Trophoblast cell (in vitro differentiated cells and primary cell): ENCODE measurements around the gene GLIPR2.

Experiments
- DNase-seq, 2 donors: peaks; one replicate each; pipeline ENCODE4 v3.0.0-alpha.2; 2016
- H2AFZ ChIP-seq: 2 replicates; pipeline ENCODE4 v1.6.1; 2013; ENCODE audit warnings: low read length, moderate library complexity, mild to moderate bottlenecking; ENCODE audit not compliant: insufficient read depth, poor library complexity
- H2AK5ac ChIP-seq: 2 replicates; pipeline ENCODE4 v1.6.1; 2013; ENCODE audit warnings: mild to moderate bottlenecking, low read length
- H2BK120ac ChIP-seq: 2 replicates; pipeline ENCODE4 v1.6.1; 2013; ENCODE audit warnings: low read length, mild to moderate bottlenecking, moderate library complexity; ENCODE audit not compliant: insufficient read depth, poor library complexity
- H2BK12ac ChIP-seq: 2 replicates; pipeline ENCODE4 v1.6.1; 2013; ENCODE audit warnings: mild to moderate bottlenecking, low read length, moderate library complexity
- H2BK5ac ChIP-seq: 2 replicates; pipeline ENCODE4 v1.6.1; 2013; ENCODE audit warnings: low read length, low read depth, moderate library complexity, mild to moderate bottlenecking; ENCODE audit not compliant: poor library complexity
- H3K14ac ChIP-seq: 2 replicates; pipeline ENCODE4 v1.6.1; 2013; ENCODE audit warnings: mild to moderate bottlenecking, low read length
- H3K18ac ChIP-seq: 2 replicates; pipeline ENCODE4 v1.6.1; 2013; ENCODE audit warnings: mild to moderate bottlenecking, low read length
- H3K23ac ChIP-seq: 2 replicates; pipeline ENCODE4 v1.6.1; 2013; ENCODE audit warnings: low read length
- H3K27ac ChIP-seq: 2 replicates; pipeline ENCODE4 v1.5.1; 2013; ENCODE audit warnings: low read depth, mild to moderate bottlenecking, inconsistent platforms, low read length, moderate library complexity
- H3K27me3 ChIP-seq: 2 replicates; pipeline ENCODE4 v1.6.1; 2013; ENCODE audit warnings: inconsistent platforms, mild to moderate bottlenecking, low read length, moderate library complexity; ENCODE audit not compliant: insufficient read depth
- H3K36me3 ChIP-seq, 2 experiments: 1 replicate in 1 of 2; 2 replicates in 1 of 2; pipeline ENCODE4 v1.6.1; 2013; ENCODE audit warnings: low read length in 2 of 2, mild to moderate bottlenecking in 2 of 2, moderate library complexity in 1 of 2; ENCODE audit not compliant: insufficient read depth in 2 of 2, control insufficient read depth in 1 of 2
- H3K4ac ChIP-seq: 2 replicates; pipeline ENCODE4 v1.6.1; 2013; ENCODE audit warnings: low read depth, mild to moderate bottlenecking, low read length, moderate library complexity
- H3K4me1 ChIP-seq, 2 experiments: 1 replicate in 1 of 2; 2 replicates in 1 of 2; pipeline ENCODE4 v1.6.1; 2013; ENCODE audit warnings: low read length in 2 of 2, mild to moderate bottlenecking in 2 of 2, moderate library complexity in 1 of 2; ENCODE audit not compliant: insufficient read depth in 2 of 2, control insufficient read depth in 1 of 2
- H3K4me2 ChIP-seq: 2 replicates; pipeline ENCODE4 v1.6.1; 2013; ENCODE audit warnings: inconsistent platforms, mild to moderate bottlenecking, low read length, moderate library complexity
- H3K4me3 ChIP-seq: 2 replicates; pipeline ENCODE4 v1.5.1; 2013; ENCODE audit warnings: mild to moderate bottlenecking, low read depth, low read length, inconsistent platforms
- H3K79me1 ChIP-seq: one replicate; pipeline ENCODE4 v1.6.1; 2013; ENCODE audit warnings: low read length
- H3K79me2 ChIP-seq: 2 replicates; pipeline ENCODE4 v1.6.1; 2013; ENCODE audit warnings: low read length, mild to moderate bottlenecking; ENCODE audit not compliant: control insufficient read depth, insufficient read depth, poor library complexity
- H3K9ac ChIP-seq: 2 replicates; pipeline ENCODE4 v1.6.1; 2013; ENCODE audit warnings: mild to moderate bottlenecking, low read length
- H3K9me3 ChIP-seq: 2 replicates; pipeline ENCODE4 v1.6.1; 2013; ENCODE audit warnings: low read depth, mild to moderate bottlenecking, control low read depth, inconsistent platforms, low read length; ENCODE audit not compliant: insufficient read depth
- H4K12ac ChIP-seq: 2 replicates; pipeline ENCODE4 v1.6.1; 2013; ENCODE audit warnings: low read depth, mild to moderate bottlenecking, low read length, moderate library complexity
- H4K8ac ChIP-seq: 2 replicates; pipeline ENCODE4 v1.6.1; 2013; ENCODE audit warnings: low read depth, mild to moderate bottlenecking, low read length, moderate library complexity
- H4K91ac ChIP-seq: one replicate; pipeline ENCODE4 v1.6.1; 2013; ENCODE audit warnings: low read depth, mild to moderate bottlenecking, low read length, moderate library complexity
- whole genome bisulfite sequencing: extraction: QIAGEN DNeasy Blood & Tissue Kit; methylation state at CpG from one replicate; pipeline ENCODE4 v1.1.7; 2013; ENCODE audit warnings: missing lambda C conversion rate; ENCODE audit not compliant: insufficient read length, insufficient coverage; ENCODE audit errors: extremely low coverage; 5-methylcytosine and 5-hydroxymethylcytosine counted together

Gene GLIPR2

GRCh38 chr9:36211510-36211909 lies 75.0 kb downstream of the GLIPR2 start:
- no peak overlapping the region for H3K14ac ChIP-seq
- no peak overlapping the region for H2BK5ac ChIP-seq
- H3K23ac ChIP-seq: no peak overlapping the region
- no peak overlapping the region for H3K18ac ChIP-seq
- no peak overlapping the region for H3K4me3 ChIP-seq
- no peak overlapping the region for H4K91ac ChIP-seq
- H3K79me2 ChIP-seq: peaks cover 3% of the 10 kb centered on the region
- H3K79me1 ChIP-seq: no peaks in the 10 kb centered on the region
- no peak overlapping the region for H3K9ac ChIP-seq
- H4K8ac ChIP-seq: no peak overlapping the region
- H3K36me3 ChIP-seq: peaks cover 52 to 68% of the 10 kb centered on the region in 2 experiments
- no peak overlapping the region for H2AFZ ChIP-seq
- no peak overlapping the region for H2BK120ac ChIP-seq
- no peaks in the 10 kb centered on the region for H3K9me3 ChIP-seq
- H3K27me3 ChIP-seq: no peaks in the 10 kb centered on the region
- H3K4ac ChIP-seq: no peak overlapping the region
- DNase-seq: no peak
- no peaks in the 10 kb centered on the region for H3K4me1 ChIP-seq
- WGBS: no CpG with 5 or more reads among the region's 7 CpGs
- no peak overlapping the region for H2BK12ac ChIP-seq
- H3K27ac ChIP-seq: no peak overlapping the region
- no peak overlapping the region for H2AK5ac ChIP-seq
- H4K12ac ChIP-seq: no peak overlapping the region
- no peak overlapping the region for H3K4me2 ChIP-seq

GRCh38 chr9:36213387-36213786 lies 76.9 kb downstream of the GLIPR2 start:
- Histone ChIP-seq H3K4ac (no peak overlapping the region), H3K36me3 (peaks cover 49 to 61% of the 10 kb centered on the region in 2 experiments), H3K27ac (no peak overlapping the region), H2AK5ac (no peak overlapping the region), H3K79me2 (peaks cover 3% of the 10 kb centered on the region), H3K9me3 (no peaks in the 10 kb centered on the region), H3K23ac (no peak overlapping the region), H2BK5ac (no peak overlapping the region), H4K12ac (no peak overlapping the region), H4K8ac (no peak overlapping the region), H3K18ac (no peak overlapping the region), H3K4me3 (no peak overlapping the region), H3K4me2 (no peak overlapping the region), H2BK12ac (no peak overlapping the region), H3K79me1 (no peaks in the 10 kb centered on the region), H3K27me3 (no peaks in the 10 kb centered on the region), H4K91ac (no peak overlapping the region), H2BK120ac (no peak overlapping the region), H2AFZ (no peak overlapping the region), H3K14ac (no peak overlapping the region), H3K9ac (no peak overlapping the region), H3K4me1 (no peaks in the 10 kb centered on the region)
- WGBS: no CpG with 5 or more reads among the region's 4 CpGs
- no peak for DNase-seq
